Measurements from ENCODE around the gene SMAD6. TPM values are rescaled to one million over a fixed set of nuclear protein-coding genes. Genes with fewer than 3 reads are reported as not detected.

SMAD6 gene
- total RNA-seq, 1 experiment from 2014 or later: 19.9 TPM

- Histone ChIP-seq H3F3A (ENCODE audit: low read length, unreplicated experiment) (no peaks in the 10 kb centered on the region), H3K9me3 (ENCODE audit: low read length) (no peaks in the 10 kb centered on the region), H2AFZ (ENCODE audit: low read length) (no peak overlapping the region), H3K36me3 (ENCODE audit: low read depth, low read length) (no peaks in the 10 kb centered on the region), H3K27me3 (ENCODE audit: low read length) (no peaks in the 10 kb centered on the region), H3K4me3 (ENCODE audit: low read length) (no peak overlapping the region), H3K79me2 (ENCODE audit: low read length) (0 out of 2 replicates have a peak, but pooled peaks cover under 1% of the 10 kb centered on the region), H4K20me1 (ENCODE audit: low read length) (no peaks in the 10 kb centered on the region), H3K9me2 (replicated peaks; ENCODE audit: low read length) (no peaks in the 10 kb centered on the region), H3K4me1 (ENCODE audit: insufficient read depth, low read length) (peaks cover 15% of the 10 kb centered on the region), H3K4me2 (ENCODE audit: low read length) (no peak overlapping the region), H3K27ac (ENCODE audit: low read length) (no peak overlapping the region), H3K9ac (ENCODE audit: low read length) (no peak overlapping the region)
- TF ChIP-seq EZH2phosphoT487 (IDR thresholded peaks at IDR 0.05; ENCODE audit: borderline replicate concordance, low read length): no peak
- TF ChIP-seq EZH2 (IDR thresholded peaks at IDR 0.05; ENCODE audit: low read length, unreplicated experiment): no peak
- TF ChIP-seq CTCF (conservative IDR thresholded peaks at IDR 0.05; ENCODE audit: low read depth, low read length): no peak
- ChIA-PET CTCF (no interaction called here), POLR2A (ENCODE audit: unreplicated experiment) (no interaction called here)
- no peak for DNase-seq
- ATAC-seq: no peak
- intact Hi-C loops (cut with micrococcal nuclease): no loop called here
- BruUV-seq (replicated peaks): no TSS peak
These were observed 82.1 kb downstream of the SMAD6 start for GRCh38 chr15:66784174-66784573.

DNA sequence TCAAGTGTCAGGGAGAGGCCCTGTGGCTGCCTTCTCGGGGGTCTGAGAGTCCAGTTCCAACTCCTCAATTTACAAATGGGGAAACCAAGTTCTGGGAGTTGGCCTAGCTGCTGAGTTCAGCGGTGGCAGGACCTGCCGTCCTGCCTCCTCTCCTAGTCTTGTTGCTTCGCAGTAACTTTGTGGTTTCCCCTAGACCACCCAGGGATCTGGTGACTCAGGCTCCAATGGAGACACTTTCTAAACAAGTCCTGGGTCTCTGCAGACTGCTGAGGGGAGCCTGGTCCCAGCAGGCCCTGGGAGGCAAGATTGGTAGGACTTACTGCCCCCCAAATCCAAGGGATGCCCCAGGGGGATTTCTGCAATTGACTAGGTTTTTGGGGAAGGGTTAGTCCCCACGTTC lies 83.6 kb downstream of the SMAD6 start:
- Histone ChIP-seq H3K27me3 (ENCODE audit: low read length) (no peaks in the 10 kb centered on the region), H2AFZ (ENCODE audit: low read length) (no peak overlapping the region), H3K4me2 (ENCODE audit: low read length) (no peak overlapping the region), H3K27ac (ENCODE audit: low read length) (no peak overlapping the region), H3K9me3 (ENCODE audit: low read length) (no peaks in the 10 kb centered on the region), H3K9me2 (replicated peaks; ENCODE audit: low read length) (no peaks in the 10 kb centered on the region), H3K9ac (ENCODE audit: low read length) (no peak overlapping the region), H3F3A (ENCODE audit: low read length, unreplicated experiment) (no peaks in the 10 kb centered on the region), H3K36me3 (ENCODE audit: low read depth, low read length) (no peaks in the 10 kb centered on the region), H4K20me1 (ENCODE audit: low read length) (no peaks in the 10 kb centered on the region), H3K4me1 (ENCODE audit: insufficient read depth, low read length) (peaks cover under 1% of the 10 kb centered on the region; the same call in 1 of the 2 replicates), H3K79me2 (ENCODE audit: low read length) (no peaks in the 10 kb centered on the region), H3K4me3 (ENCODE audit: low read length) (no peak overlapping the region)
- ATAC-seq (no peak), DNase-seq (no peak)
- BruUV-seq (replicated peaks): no TSS peak
- intact Hi-C loops (cut with micrococcal nuclease): no loop called here
- CTCF ChIA-PET: no interaction called here
- POLR2A ChIA-PET (ENCODE audit: unreplicated experiment): no interaction called here
- no peak for TF ChIP-seq EZH2 (IDR thresholded peaks at IDR 0.05; ENCODE audit: low read length, unreplicated experiment)
- TF ChIP-seq EZH2phosphoT487 (IDR thresholded peaks at IDR 0.05; ENCODE audit: borderline replicate concordance, low read length): no peak
- no peak for TF ChIP-seq CTCF (conservative IDR thresholded peaks at IDR 0.05; ENCODE audit: low read depth, low read length)

DNA sequence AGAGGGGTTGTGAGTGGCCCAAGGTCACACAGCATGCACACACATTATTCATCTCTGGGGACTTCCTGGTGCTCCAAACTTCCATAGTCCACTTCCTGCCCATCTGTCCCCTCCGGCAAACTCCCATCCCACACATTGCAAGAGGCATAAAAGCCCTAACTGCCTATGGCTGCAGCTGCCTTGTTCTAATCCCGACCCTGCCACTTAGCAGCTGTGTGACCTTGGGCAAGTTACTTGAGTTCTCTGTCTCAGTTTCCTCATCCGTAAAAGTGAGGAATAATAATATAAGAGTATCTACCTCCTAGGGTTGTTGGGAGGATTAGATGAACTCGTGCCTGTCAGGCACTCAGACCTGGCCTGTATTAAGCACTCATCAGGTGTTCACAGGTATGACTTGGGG lies 84.2 kb downstream of the SMAD6 start:
- ChIA-PET POLR2A (ENCODE audit: unreplicated experiment) (no interaction called here), CTCF (no interaction called here)
- Histone ChIP-seq H3F3A (ENCODE audit: low read length, unreplicated experiment) (no peaks in the 10 kb centered on the region), H3K79me2 (ENCODE audit: low read length) (no peaks in the 10 kb centered on the region), H3K9me2 (replicated peaks; ENCODE audit: low read length) (no peaks in the 10 kb centered on the region), H2AFZ (ENCODE audit: low read length) (no peak overlapping the region), H3K4me3 (ENCODE audit: low read length) (no peak overlapping the region), H3K27me3 (ENCODE audit: low read length) (no peaks in the 10 kb centered on the region), H3K4me1 (ENCODE audit: insufficient read depth, low read length) (no peaks in the 10 kb centered on the region), H3K36me3 (ENCODE audit: low read depth, low read length) (no peaks in the 10 kb centered on the region), H3K27ac (ENCODE audit: low read length) (no peak overlapping the region), H3K4me2 (ENCODE audit: low read length) (no peak overlapping the region), H4K20me1 (ENCODE audit: low read length) (no peaks in the 10 kb centered on the region), H3K9ac (ENCODE audit: low read length) (no peak overlapping the region), H3K9me3 (ENCODE audit: low read length) (no peaks in the 10 kb centered on the region)
- ATAC-seq (no peak), DNase-seq (no peak)
- TF ChIP-seq EZH2phosphoT487 (IDR thresholded peaks at IDR 0.05; ENCODE audit: borderline replicate concordance, low read length) (no peak), EZH2 (IDR thresholded peaks at IDR 0.05; ENCODE audit: low read length, unreplicated experiment) (no peak), CTCF (conservative IDR thresholded peaks at IDR 0.05; ENCODE audit: low read depth, low read length) (no peak)
- BruUV-seq (replicated peaks): no TSS peak
- intact Hi-C loops (cut with micrococcal nuclease): no loop called here
